Limb (tissue), 2 donors: ENCODE measurements around the gene SPECC1L.

ENCODE experiments used
- DNase-seq, 2 donors: peaks; one replicate each; pipeline ENCODE4 v3.0.0-alpha.2; 2016; ENCODE audit errors: extremely low spot score in 2 of 2

Gene SPECC1L

DNA sequence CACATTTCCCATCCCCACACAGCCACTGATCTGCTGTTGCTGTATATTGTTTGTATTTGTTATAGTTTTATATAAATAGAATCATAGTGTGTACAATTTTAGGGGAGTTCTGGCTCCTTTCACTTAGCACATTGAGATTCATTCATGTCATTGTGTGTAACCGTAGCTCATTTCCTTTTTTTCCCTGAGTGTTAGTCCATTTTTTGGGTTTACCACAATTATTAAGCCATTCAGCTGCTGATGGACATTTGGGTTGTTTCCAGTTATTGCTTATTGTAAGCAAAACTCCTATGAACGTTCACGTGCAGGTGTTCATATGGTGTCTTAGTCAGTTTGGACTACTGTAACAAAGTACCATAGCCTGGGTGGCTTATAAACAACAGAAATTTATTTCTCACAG, 123.2 kb downstream of the SPECC1L start:
- DNase-seq = no peak

DNA sequence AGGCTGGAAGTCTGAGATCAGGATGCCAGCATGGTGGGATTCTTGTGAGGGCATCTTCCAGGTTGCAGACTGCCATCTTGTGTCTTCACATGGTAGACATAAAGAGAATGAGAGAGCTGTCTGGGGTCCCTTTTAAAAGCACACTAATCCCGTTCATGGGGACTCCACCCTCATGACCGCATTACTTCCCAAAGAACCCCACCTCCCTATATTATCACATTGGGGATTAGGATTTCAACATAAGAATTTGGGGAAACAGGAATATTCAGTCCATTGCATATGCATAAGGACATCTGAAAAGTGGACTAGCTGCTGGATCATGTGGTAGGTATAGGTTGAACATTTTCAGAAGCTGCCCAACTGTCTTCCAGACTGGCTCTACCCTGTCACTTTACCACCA, 123.6 kb downstream of the SPECC1L start:
- no peak for DNase-seq

DNA sequence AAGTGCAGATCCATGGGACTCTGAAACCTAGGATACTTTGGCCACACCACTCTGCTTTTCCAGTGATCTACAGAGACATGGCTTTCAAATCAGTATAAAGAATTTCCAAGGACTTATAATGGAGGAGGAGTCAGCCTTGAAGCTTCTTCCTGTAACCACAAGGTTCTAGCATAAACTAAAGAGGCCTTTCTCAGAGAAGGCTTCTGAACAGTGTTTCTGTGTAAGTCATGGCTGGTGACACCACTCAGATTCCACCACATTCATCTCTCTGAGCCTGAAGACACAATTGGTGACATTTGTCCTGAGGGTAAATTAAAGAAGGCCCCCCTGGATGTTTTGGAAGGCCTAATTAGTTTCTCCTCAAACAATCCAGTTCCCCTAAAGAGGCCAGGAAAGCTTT, 127.8 kb downstream of the SPECC1L start:
- no peak for DNase-seq

DNA sequence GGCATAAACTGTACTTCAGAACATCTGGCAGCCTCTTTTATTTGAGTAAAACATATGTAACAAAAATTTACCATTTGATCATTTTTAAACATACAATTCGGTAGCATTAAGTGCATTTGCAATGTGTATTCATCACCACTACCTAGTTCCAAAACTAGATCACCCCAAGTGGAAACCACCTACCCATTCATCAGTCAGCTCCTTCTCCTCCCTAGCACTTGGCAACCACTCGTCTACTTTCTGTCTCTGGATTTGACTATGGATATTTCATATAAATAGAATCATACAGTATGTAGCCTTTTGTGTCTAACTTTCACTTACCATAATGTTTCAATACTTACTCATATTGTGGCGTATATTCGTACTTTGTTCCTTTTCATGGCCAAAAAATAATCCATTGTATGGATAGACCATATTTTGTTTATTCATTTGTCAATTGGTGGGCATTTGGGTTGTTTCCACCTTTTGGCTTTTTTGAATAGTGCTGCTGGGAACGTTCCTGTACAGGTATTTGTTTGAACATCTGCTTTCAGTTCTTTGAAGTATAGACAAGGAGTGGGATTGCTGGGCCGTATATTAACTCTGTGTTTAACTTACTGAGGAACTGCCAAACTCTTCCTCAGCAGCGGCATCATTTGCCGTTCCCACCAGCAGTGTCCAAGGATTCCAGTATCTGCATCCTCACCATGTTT, 129.5 kb downstream of the SPECC1L start:
- DNase-seq = no peak

DNA sequence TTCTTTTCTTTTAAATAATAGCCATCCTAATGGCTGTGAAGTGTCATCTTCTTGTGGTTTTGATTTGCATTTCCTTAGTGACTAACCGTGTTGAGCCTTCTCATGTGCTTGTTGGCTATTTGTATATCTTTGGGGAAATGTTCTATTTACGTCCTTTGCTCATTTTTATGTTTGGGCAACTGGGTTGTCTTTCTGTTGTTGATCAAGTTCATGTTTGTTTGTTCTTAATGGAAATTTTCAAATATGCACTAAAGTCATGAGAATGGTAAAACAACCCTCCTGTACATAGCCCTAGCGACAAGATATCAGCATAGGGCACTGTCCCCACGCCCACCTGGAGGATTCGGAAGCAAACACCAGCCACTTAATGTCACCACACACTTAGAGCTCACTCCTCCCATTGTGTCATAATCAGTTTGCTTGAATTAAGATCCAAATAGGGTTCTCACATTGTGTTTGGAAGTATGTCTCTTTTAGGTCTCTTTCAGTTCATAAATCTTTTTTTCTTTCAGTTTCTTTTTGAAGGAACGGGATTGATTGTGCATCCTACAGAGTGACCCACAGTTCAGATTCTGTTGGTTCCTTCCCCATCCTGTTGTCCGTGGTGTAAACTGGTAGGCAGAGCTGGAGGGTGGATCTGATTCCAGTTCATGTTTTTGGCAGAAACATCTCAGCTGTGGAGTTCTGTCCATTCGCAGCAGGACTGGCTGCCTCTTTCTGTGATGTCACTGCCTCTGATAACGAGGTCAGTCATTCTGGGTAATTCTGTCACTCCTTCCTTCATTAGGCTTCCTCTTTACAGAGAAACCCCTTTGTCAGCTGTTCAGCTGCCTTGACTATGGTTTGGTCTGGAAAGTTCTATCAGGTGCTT, 130.3 kb downstream of the SPECC1L start:
- DNase-seq = no peak

DNA sequence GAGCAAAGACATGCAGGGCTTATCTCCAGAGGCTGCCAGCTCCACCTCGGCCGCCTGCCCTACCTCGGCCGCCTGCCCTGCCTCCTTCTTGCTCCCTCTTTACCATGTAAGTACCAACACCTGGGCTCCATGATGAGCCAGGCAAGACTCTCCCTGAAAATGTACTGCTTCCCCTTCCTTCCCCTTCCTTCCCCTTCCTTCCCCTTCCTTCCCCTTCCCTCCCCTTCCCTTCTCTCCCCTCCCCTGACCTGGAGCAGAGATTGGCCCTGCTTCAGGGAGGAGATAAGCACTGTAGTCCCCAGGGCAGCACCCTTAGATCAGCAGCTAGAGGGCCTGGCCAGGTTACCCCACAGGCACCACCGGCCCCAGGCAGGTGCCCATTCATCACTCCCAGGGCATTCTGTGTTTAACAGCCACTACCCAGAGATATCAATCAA, 131.3 kb downstream of the SPECC1L start:
- DNase-seq = no peak

DNA sequence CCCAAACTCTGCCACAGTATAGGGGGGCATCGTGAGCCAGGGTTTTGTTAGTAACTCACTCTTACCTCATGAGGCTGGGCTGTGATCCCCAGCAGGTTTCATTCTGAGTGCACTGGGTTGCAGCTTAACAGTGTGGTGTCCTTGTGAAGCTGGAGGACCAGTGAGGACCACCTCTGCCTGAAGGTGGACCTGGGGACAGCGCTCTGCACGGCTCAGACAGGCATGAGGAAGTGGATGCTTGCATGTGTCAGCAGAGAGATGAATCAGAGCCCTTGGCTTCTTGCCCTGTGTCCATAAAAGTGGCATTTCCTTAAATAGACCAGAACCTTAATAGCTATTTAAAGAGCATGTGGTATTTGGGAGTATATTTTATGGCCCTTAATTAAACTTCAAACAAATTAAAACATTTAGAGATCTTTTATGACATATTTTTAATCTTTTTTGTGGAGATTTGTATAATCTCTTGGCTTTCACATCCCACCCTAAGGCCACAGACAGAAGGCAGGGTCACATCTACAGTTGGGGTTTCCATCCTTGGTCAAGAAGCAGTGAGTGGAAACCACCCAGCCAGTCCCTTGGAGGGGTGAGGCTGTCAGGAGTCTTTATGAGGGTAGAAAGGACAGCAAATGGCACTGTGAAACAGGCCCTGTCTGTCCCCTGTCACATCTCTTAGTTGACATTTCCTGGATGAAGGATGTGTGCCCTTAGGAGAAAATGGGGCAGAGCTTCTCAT, 132.0 kb downstream of the SPECC1L start:
- peak in 1 of 2 donors; percentile 44 for DNase-seq

DNA sequence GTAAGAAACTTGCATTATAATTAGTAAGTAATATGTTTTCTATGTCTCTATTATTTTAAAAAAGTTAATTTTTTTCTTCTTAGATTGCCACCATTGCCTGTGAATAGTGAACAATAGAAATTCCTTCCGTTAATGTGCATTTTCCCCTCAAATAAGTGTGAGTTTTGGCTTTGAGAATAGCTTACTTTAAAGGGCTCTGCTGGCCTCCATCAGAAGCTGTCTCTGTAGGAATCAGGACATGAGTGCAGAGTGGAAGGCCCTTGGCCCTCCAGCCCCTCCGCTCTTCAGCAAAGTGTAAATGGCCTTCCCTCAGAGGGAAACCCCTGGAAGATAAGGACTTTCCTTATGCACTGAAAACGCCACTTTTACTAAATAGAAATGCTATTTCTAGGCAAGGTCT, 132.7 kb downstream of the SPECC1L start:
- no peak for DNase-seq

DNA sequence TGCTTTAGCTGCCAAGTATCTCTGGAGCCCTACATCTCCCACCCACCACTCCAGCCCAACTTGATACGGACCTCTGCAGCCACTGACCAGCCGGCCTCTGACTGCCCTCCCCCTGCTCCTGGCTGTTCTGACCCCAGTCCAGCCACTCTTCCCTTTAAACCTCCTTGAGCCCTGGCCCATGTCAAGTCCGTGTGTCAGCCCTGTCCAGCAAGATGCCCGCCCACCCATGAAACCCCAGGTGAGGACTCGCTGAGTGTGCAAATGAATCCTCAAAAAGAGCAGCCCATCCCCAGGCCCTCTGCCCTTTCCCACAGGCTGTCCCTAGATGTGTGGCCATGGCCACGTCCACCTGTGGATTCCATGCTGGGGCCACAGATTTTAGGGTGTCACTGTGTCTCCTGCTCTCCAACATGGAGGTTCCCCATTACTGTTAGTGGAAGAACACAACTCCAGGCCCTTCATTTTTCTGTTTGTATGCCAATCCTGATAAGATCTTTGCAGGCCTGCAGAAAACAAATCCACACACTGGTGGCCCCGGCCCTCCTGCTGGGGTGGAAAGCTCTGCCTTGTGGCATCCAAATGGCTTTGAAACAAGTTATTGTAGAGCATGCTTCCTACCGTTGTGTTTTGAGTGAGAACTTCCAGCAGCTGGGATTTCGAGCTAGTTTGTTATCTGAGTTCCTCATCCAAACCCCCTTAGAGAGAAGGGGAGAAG, 134.1 kb downstream of the SPECC1L start:
- DNase-seq = no peak

DNA sequence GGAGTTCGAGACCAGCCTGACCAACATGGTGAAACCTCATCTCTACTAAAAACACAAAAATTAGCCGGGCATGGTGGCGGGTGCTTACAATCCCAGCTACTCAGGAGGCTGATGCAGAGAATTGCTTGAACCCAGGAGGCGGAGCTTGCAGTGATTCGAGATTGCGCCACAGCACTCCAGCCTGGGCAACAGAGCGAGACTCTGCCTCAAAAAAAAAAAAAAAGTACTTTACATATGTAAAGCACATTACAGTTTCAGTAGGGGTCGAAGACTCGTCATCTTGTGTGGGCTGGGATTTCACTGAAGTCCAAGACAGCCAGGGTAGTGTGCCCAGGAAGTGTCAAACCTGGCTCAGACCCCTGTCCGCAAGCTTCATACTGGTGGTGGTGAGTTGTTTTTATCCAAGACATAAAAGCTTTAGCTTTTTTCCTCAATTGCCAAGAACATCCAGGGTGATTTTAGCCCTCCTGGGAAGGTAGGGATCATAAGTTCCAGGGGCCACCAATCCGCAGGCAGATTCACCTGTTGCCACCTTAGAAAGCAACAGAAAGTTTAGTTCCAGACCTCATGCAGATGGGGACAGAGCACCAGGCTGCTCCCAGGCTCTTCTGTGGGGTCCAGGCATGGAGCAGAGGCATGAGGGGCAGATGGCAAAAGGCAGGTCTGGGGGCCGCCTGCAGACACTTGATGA, 135.1 kb downstream of the SPECC1L start:
- no peak for DNase-seq

DNA sequence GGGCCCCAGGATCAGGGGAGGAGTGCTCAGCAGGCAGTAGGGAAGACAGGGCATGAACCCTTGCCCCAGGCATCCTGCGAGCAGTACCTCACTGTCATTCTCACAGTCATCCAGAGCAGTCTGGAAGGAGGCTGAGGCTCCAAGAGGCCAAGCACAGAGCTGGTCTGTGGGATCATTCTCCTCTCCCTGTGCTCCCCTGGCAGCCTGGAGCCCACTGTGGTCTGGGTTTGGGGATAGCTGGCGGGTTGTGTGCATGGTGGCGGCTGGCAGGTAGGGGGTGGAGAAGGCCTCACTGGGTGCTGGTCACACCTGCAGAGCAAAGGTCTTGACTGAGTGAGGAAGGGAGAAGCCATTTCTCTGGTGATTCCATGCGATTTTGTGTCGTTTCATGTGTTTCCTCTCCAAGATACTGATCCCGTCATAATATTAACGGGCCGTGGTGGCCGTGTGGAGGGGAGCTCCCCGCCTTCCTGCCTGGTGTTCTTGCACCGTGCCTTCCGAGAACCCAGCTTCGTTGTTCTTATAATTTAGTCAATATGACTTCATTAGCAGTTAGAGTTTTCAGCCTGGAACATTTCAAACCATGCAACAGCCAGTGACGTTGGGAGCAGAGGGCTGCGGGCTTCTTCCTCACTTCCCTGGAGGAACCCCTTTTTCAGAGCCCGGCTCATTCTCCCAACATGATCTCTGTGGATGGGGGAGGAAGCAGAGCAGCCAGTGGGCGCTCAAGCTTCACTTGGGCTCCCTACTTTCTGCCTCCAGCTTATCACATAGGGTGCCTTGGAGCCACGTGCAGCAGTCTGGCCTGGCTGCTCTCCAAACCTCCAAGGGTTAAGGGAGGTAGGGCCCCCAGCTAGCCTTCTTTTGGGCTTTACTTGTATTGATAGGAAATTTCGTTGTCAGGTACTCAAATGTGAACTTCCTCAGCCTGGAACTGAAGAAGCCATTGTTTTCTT, 136.0 kb downstream of the SPECC1L start:
- no peak for DNase-seq

DNA sequence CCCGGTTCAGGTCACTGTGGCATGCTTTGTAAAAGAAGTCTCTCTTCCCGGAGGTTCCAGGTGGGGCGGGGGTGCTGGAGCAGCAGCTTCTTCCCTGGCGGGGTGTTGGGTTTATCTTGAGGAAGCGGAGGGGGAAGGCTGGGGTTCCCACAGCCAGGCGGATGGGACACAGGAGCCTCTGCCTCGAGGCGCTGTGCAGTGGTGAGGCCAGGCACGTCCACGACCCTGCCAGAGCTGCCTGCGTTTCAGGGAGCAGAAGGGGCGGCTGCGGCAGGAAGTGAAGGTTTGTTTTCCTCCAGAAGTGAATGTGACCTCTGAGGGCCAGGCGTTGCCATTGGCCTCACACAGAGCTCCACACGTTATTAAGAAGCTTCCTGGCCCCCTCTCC, 136.6 kb downstream of the SPECC1L start:
- peak in 1 of 2 donors; percentile 37 for DNase-seq

DNA sequence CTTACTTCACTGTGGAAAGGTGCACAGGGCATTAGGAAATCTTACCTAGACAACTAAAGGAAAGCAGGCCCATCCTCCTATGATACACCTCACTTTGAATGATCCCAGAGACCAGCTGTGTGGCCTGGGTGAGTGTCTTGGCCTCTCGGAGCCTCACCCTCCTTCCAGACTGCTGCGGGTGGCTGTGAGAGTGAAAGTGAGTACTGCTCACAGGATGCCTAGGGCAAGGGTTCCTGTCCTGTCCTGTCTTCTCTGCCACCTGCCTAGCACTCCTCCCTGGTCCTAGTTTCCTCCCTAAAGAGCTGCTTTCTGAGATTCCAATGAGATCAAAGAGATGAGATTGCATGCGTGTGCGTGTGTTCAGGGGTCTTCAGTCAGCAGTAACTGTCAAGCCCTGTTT, 137.3 kb downstream of the SPECC1L start:
- no peak for DNase-seq

DNA sequence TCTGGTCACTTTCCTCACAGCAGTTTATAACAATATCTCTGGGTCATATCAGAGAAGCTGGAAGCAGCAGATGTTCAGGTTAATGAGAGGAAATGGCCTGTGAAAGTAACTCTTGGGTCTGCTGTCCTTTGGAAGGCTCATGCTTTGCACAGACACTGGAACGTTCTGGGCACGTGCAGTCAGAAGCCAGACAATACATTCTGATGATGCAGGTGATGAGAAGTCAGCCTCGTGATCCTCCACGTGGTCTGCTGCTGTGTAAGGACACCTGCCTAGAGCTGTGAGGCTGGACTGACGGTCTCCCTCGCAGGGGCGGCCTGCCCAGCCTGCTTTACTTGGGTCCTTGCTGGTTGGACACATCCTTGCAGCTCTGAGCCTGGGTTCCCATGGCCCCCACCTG, 138.0 kb downstream of the SPECC1L start:
- DNase-seq = no peak

DNA sequence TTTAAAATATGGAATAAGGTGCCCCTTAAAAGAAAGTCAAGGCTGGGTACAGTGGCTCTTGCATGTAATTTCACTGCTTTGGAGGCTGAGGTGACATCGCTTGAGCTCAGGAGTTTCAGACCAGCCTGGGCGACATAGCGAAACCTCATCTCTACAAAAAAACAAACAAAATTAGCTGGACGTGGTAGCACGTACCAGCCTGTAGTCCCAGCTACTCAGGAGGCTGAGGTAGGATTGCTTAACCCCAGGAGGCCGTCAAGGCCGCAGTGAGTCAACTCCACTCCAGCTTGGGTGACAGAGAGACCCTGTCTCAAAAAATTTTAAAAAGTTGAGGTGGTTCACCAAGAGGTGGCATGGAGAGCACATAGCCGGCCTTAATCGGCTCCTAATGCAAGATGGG, 139.1 kb downstream of the SPECC1L start:
- no peak for DNase-seq

DNA sequence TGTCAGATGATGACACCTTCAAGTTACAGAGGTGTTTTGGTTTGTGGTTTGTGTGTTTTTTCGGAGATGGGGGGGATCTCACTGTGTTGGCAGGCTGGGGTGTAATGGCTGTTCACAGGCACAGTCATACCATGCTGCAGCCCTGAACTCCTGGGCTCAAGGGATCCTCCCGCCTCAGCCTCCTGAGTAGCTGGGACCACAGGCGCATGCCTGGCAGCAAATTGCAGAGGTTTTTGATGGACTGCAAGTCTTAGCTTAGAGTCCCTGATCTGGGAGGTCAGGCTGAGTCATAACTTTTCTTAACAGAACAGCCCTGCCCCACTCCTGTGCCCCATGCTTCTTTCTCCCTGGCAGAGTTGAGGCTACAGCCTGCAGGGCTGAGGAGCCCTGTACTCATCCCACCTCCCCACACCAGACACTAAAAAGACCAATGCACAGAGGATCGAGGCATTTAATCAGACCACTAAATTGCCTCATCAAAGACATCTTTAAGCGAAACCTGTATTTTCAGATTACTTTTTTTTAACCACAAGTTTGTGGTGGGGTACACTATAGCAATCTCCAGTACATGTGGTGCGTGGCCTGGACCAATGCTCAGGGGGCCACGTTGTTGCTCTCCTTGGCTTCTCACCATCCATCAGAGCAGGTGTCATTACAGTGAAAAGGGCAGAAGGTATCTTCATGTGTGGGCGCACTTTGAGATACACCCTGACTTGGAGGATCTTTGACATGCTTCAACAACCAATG, 139.7 kb downstream of the SPECC1L start:
- DNase-seq = no peak

DNA sequence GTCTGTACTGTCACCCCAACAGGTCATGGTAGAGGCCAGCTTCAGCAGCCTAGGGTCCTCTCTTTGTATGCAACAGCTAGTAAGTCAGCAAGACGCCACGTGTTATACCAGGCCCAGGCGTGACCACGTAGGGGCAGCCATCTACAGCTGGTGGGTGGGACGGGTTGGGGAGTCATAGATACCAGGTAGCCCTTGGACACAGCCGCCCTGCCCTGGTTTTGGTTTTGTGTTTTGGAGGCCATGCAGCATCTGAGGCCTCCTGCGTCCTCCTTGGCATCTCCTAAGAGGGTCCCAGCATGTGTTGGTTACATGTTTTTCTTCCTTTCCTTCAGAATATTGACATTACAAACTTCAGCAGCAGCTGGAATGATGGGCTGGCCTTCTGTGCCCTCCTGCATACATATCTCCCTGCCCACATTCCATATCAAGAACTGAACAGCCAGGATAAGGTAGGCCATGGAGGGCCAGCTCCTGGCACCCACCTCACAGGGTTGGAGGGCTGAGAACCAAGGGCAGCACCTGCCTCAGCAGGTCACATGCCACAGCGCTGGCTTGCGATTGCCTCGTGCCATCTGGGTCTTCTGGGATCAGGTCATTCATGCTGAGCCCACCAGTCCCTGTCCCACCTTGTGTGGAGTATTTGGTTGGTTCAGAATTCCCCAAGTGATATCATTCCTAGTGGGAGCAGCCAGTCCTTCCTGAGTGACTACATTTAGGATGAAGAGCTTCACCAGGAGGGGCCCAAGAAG, 140.8 kb downstream of the SPECC1L start:
- DNase-seq = no peak

DNA sequence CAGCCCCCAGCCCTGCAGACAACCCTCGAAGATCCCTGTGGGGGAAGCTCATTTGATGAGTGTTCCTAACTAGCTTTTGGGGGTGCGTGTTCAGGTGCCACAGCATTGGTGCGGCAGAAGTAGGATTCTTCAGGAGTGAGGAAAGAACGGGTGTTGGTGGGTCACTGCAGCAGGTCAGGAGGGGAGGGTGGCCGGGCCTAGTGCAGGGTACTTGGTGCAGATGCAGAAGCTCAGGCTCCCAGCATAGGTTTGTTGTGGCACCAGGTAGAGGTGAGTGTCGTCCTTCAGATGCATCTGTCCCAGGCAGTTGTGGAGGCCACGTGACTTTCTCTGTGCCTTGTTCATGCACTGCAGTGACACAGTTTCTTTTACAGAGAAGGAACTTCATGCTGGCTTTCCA, 141.6 kb downstream of the SPECC1L start:
- no peak for DNase-seq
